Endothelial cell of umbilical vein (primary cell): ENCODE data around the gene KCNH4. TPM values are rescaled to one million over a fixed set of nuclear protein-coding genes. Genes with fewer than 3 reads are reported as not detected.

Experiments used
- BruUV-seq: library from RNA; stranded (reverse); fragments of 400-500 nt; replicated peaks from 2 replicates; lab custom pipeline; 2021; lab: Mats Ljungman, UMichigan
- CTCF ChIA-PET: fragments of 300-600, 350-600 bp; sonication (Branson Sonifier 250); formaldehyde crosslinking; loops from one replicate; lab custom pipeline; 2021; ENCODE audit warnings: antibody characterized with exemption, inconsistent platforms; lab: Charles Lee
- POLR2A ChIA-PET: fragments of 300-600, 350-600 bp; sonication (Branson Sonifier 250); formaldehyde crosslinking; loops from one replicate; lab custom pipeline; 2021; ENCODE audit warnings: antibody characterized with exemption, inconsistent platforms; lab: Charles Lee
- DNase-seq: peaks from one replicate; pipeline ENCODE4 v3.0.0-alpha.2; 2011; ENCODE audit warnings: low read depth, low spot score
- FAIRE-seq: peaks from 2 replicates; lab custom pipeline; 2011; peaks lifted over from hg19 to GRCh38; lab: Jason Lieb, UNC
- H2AFZ ChIP-seq: 2 replicates; pipeline ENCODE4 v1.6.0; 2012; ENCODE audit warnings: low read depth, low read length, control low read depth, inconsistent platforms
- H3K27ac ChIP-seq: 2 replicates; pipeline ENCODE4 v1.5.1; 2011; ENCODE audit warnings: low read depth, mild to moderate bottlenecking, control low read depth, low read length, moderate library complexity; ENCODE audit not compliant: insufficient read depth
- H3K27me3 ChIP-seq, 2 experiments: 2 replicates each; pipeline versions ENCODE4 v1.6.0 to v1.6.1; 2011; ENCODE audit warnings: low read length in 2 of 2, mixed read lengths in 1 of 2; ENCODE audit not compliant: control insufficient read depth in 2 of 2, insufficient read depth in 2 of 2
- H3K36me3 ChIP-seq, 2 experiments: 2 replicates in 1 of 2; 3 replicates in 1 of 2; pipeline ENCODE4 v1.5.1; 2011; ENCODE audit warnings: low read length in 2 of 2, mild to moderate bottlenecking in 1 of 2, moderate library complexity in 1 of 2; ENCODE audit not compliant: control insufficient read depth in 2 of 2, insufficient read depth in 2 of 2; ENCODE audit errors: extremely low read depth in 1 of 2
- H3K4me1 ChIP-seq: 3 replicates; pipeline ENCODE4 v1.5.1; 2011; ENCODE audit warnings: mild to moderate bottlenecking, low read length; ENCODE audit not compliant: control insufficient read depth, insufficient read depth; ENCODE audit errors: extremely low read depth
- H3K4me2 ChIP-seq: 2 replicates; pipeline ENCODE4 v1.6.1; 2011; ENCODE audit warnings: low read length, control low read depth, mixed read lengths; ENCODE audit not compliant: insufficient read depth
- H3K4me3 ChIP-seq, 3 experiments: fragments of 200-600 bp in 1 of 3; sonication (generic), shearing (Covaris generic) in 1 of 3; replicated peaks in 1 of 3; 2 replicates each; pipeline ENCODE4 v1.5.1; 2011 to 2016; ENCODE audit warnings: control low read depth in 3 of 3, low read length in 3 of 3, mild to moderate bottlenecking in 2 of 3, inconsistent platforms in 1 of 3, low read depth in 1 of 3, moderate library complexity in 1 of 3; ENCODE audit not compliant: insufficient read depth in 1 of 3
- H3K79me2 ChIP-seq: 2 replicates; pipeline ENCODE4 v1.6.0; 2012; ENCODE audit warnings: low read length, inconsistent platforms; ENCODE audit not compliant: control insufficient read depth, insufficient read depth
- H3K9ac ChIP-seq: replicated peaks from 2 replicates; pipeline ENCODE3; 2011; ENCODE audit warnings: low read length, control low read depth; ENCODE audit not compliant: insufficient read depth; ENCODE audit errors: extremely low read depth
- H3K9me1 ChIP-seq: replicated peaks from 3 replicates; pipeline ENCODE4 v1.6.0; 2011; ENCODE audit warnings: mild to moderate bottlenecking, low read length; ENCODE audit not compliant: control insufficient read depth, insufficient read depth; ENCODE audit errors: extremely low read depth
- H3K9me3 ChIP-seq: replicated peaks from 2 replicates; pipeline ENCODE4 v1.5.1; 2012; ENCODE audit warnings: low read length, inconsistent platforms; ENCODE audit not compliant: control insufficient read depth, insufficient read depth
- H4K20me1 ChIP-seq: replicated peaks from 2 replicates; pipeline ENCODE3; 2011; ENCODE audit warnings: mild to moderate bottlenecking, low read length; ENCODE audit not compliant: control insufficient read depth, insufficient read depth; ENCODE audit errors: extremely low read depth
- EZH2 ChIP-seq: IDR thresholded peaks from 2 replicates; pipeline ENCODE4 v1.6.1; 2012; ENCODE audit warnings: borderline replicate concordance, low read depth, mild to moderate bottlenecking, moderate library complexity, low read length, inconsistent platforms; ENCODE audit not compliant: severe bottlenecking
- FOS ChIP-seq: IDR thresholded peaks from 2 replicates; pipeline ENCODE4 v1.6.1; 2011; ENCODE audit warnings: mild to moderate bottlenecking, low read length, moderate library complexity, borderline replicate concordance; ENCODE audit not compliant: insufficient read depth
- GATA2 ChIP-seq: IDR thresholded peaks from 2 replicates; pipeline ENCODE4 v1.7.0; 2011; ENCODE audit warnings: low read depth, mild to moderate bottlenecking, moderate library complexity, mixed read lengths, low read length; ENCODE audit not compliant: insufficient read length, insufficient read depth
- JUN ChIP-seq: IDR thresholded peaks from 2 replicates; pipeline ENCODE4 v1.6.1; 2011; ENCODE audit warnings: borderline replicate concordance, low read depth; ENCODE audit not compliant: insufficient read length, insufficient read depth
- MYC ChIP-seq: IDR thresholded peaks from one replicate; pipeline ENCODE4 v1.6.1; 2011; ENCODE audit warnings: mild to moderate bottlenecking, low read depth, low read length
- POLR2A ChIP-seq: IDR thresholded peaks from 2 replicates; pipeline ENCODE4 v1.6.1; 2012; ENCODE audit warnings: low read depth, mild to moderate bottlenecking, control low read depth, low read length
- POLR2AphosphoS5 ChIP-seq: IDR thresholded peaks from 2 replicates; pipeline ENCODE4 v1.6.1; 2012; ENCODE audit warnings: low read depth, mild to moderate bottlenecking, control low read depth, low read length, moderate library complexity; ENCODE audit not compliant: insufficient read depth
- dilution Hi-C: fragments of 300-500 bp; cut with MboI; formaldehyde crosslinking; loops from one replicate; pipeline ENCODE4 v1.15.0; 2019; ENCODE audit warnings: low sequenced_read_pairs; ENCODE audit not compliant: extremely low pct_ligation_motif_present
- intact Hi-C: fragments of 100-400 bp; cut with micrococcal nuclease; formaldehyde crosslinking; loops from one replicate; pipeline ENCODE4 v1.10.0; 2022
- polyA plus RNA-seq, 4 experiments: library from polyadenylated mRNA; depleted of rRNA in 3 of 4; stranded (reverse) in 3 of 4; unstranded in 1 of 4; fragments of >200 nt; gene quantifications; 2 replicates each; pipeline versions ENCODE4 v1.2.1 to v1.2.3, GENCODE V29; 2011 to 2012; ENCODE audit warnings: missing spikeins in 1 of 4
- total RNA-seq: library from RNA; stranded (reverse); gene quantifications from 2 replicates; pipeline ENCODE4 v1.2.3, GENCODE V29; 2021
- TF ChIP-seq, protein P1 (sequence below), 2 donors: IDR thresholded peaks; 1 replicate in 1 of 2; 2 replicates in 1 of 2; pipeline ENCODE4 v1.5.1; 2011; ENCODE audit warnings: low read length in 2 of 2, mild to moderate bottlenecking in 2 of 2, moderate library complexity in 2 of 2, control low read depth in 1 of 2, inconsistent platforms in 1 of 2, low read depth in 1 of 2; ENCODE audit not compliant: insufficient read depth in 1 of 2; ENCODE audit errors: extremely low read depth in 1 of 2

Gene KCNH4
- total and polyA plus RNA-seq, 2 donors (not counting 3 experiments of a cell fraction or from before 2014, with no cell fraction given), result 0.11 TPM

- no peaks in the 10 kb centered on the region for H4K20me1 ChIP-seq
- no peaks in the 10 kb centered on the region for H3K36me3 ChIP-seq
- no peaks in the 10 kb centered on the region for H3K9me3 ChIP-seq
- no peak overlapping the region for H3K4me3 ChIP-seq
- CTCF ChIA-PET, result interaction anchor here (0.6 to 6.8 kb wide), 9 partner anchors 10 to 187 kb away, joined by 3 to 74 read pairs (median 5); partner anchors contain the start of genes CNP, HCRT, KCNH4 and NKIRAS2
- H3K79me2 ChIP-seq, result no peaks in the 10 kb centered on the region
- TF ChIP-seq GATA2 (no peak), EZH2 (no peak)
- no peak overlapping the region for H3K4me2 ChIP-seq
- dilution Hi-C loops, result loop anchor here (25.0 kb wide), 1 partner anchor 155 kb away; the partner anchor contains the start of gene CNP
- BruUV-seq, result no TSS peak
- no peaks in the 10 kb centered on the region for H3K27me3 ChIP-seq
- no peak overlapping the region for H3K27ac ChIP-seq
- no peak for DNase-seq
- H3K4me1 ChIP-seq, result peaks cover 9% of the 10 kb centered on the region
- POLR2A ChIA-PET, result interaction anchor here (0.6 to 0.7 kb wide), 2 partner anchors 63 to 400 kb away, joined by 3 to 6 read pairs; no protein-coding TSS in a partner anchor
- no peaks in the 10 kb centered on the region for H3K9me1 ChIP-seq
- no peak overlapping the region for H2AFZ ChIP-seq
- FAIRE-seq, result no peak
- no peak overlapping the region for H3K9ac ChIP-seq
- intact Hi-C loops, result no loop called here
Observed at GRCh38 chr17:42117397-42118125, 63.4 kb downstream of the KCNH4 start.

DNA sequence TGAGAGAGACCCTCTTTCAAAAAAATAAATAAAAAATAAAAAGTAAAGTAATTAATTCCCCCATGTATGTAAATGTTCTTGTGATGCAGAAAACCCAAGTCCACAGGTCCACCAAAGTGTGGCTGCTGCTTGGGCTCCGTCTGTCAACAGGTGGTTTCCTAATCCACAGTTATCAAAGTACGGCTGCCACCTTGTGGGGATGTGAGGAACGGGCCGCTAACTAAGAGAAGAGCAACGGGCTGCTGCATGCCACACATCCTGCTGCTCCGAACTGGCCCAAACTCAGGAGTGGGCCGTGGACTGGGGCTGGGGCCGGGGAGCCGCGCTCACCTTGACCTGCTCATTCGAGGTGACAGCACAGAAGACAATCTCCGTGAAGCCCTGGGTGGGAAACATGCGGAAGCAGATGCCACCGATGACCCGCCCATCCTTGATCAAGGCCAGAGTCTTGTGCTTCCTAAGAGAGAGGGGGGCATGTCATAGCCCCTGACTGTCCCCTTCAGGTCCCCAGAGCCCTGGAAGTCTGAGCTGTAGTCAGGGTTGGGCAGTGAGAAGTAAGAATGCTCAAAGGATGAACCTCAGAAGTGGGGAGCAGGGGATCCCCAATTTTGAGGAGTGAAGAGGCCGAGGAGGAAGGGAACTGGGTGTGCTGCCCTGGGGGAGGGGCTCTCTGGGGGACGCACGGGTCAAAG lies 64.1 kb downstream of the KCNH4 start:
- Histone ChIP-seq H3K4me3 (no peak overlapping the region), H3K27ac (no peak overlapping the region), H3K9ac (no peak overlapping the region), H3K36me3 (no peaks in the 10 kb centered on the region), H3K79me2 (no peaks in the 10 kb centered on the region), H3K9me1 (no peaks in the 10 kb centered on the region), H3K9me3 (no peaks in the 10 kb centered on the region), H4K20me1 (no peaks in the 10 kb centered on the region), H2AFZ (no peak overlapping the region), H3K27me3 (no peaks in the 10 kb centered on the region), H3K4me2 (no peak overlapping the region), H3K4me1 (peaks cover 13% of the 10 kb centered on the region)
- peak; percentile 76 for DNase-seq
- POLR2A ChIA-PET, result interaction anchor here (0.6 kb wide), 1 partner anchor 63 kb away, joined by 3 read pairs; no protein-coding TSS in a partner anchor
- TF ChIP-seq POLR2AphosphoS5 (no peak), FOS (no peak), POLR2A (no peak), EZH2 (no peak), MYC (no peak), JUN (no peak)
- TF ChIP-seq, protein P1, sequence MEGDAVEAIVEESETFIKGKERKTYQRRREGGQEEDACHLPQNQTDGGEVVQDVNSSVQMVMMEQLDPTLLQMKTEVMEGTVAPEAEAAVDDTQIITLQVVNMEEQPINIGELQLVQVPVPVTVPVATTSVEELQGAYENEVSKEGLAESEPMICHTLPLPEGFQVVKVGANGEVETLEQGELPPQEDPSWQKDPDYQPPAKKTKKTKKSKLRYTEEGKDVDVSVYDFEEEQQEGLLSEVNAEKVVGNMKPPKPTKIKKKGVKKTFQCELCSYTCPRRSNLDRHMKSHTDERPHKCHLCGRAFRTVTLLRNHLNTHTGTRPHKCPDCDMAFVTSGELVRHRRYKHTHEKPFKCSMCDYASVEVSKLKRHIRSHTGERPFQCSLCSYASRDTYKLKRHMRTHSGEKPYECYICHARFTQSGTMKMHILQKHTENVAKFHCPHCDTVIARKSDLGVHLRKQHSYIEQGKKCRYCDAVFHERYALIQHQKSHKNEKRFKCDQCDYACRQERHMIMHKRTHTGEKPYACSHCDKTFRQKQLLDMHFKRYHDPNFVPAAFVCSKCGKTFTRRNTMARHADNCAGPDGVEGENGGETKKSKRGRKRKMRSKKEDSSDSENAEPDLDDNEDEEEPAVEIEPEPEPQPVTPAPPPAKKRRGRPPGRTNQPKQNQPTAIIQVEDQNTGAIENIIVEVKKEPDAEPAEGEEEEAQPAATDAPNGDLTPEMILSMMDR (IDR thresholded peaks at IDR 0.05; ENCODE audit: extremely low read depth in 1 of 2, insufficient read depth in 1 of 2, low read depth in 1 of 2, low read length in 2 of 2), result peak; percentile 75 to 83
- CTCF ChIA-PET, result interaction anchor here (0.9 to 6.8 kb wide), 6 partner anchors 19 to 186 kb away, joined by 3 to 74 read pairs (median 4); partner anchors contain the start of genes CNP, HCRT, KCNH4 and ODAD4
- no TSS peak for BruUV-seq
- peak; percentile 93 for FAIRE-seq
- intact Hi-C loops, result loop anchor here (1.0 kb wide), 3 partner anchors 50 to 154 kb away; no protein-coding TSS in a partner anchor
- dilution Hi-C loops, result loop anchor here (25.0 kb wide), 1 partner anchor 155 kb away; the partner anchor contains the start of gene CNP
